Activated CD8-positive, alpha-beta memory T cell treated with anti-CD3 and anti-CD28 coated beads for 4 hours (primary cell): ENCODE results near the gene P4HA2.

Experiments used
- DNase-seq, 2 donors: peaks; one replicate each; pipeline ENCODE4 v3.0.0-alpha.2; 2020; ENCODE audit warnings: low read depth in 2 of 2

The P4HA2 gene

DNA sequence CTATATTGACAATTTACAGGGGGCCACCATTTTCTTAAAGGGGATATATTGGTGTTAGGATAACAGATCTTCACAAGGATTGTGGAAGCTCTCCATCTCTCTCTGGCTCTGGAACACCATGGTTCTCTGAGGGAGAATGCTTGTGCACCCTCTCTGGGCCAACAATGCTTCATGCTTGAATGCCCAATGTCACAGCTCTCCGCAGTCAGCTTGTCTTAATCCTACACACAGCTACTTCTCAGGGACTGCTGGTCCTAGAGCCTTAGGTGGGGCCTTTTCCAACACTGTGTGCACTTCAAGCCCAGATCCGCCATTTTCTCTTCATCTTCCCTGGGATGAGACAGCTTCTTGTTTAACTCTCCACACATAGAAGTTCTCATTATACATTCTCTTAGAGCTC, 22.9 kb upstream of the P4HA2 start:
- DNase-seq: no peak

- no peak for DNase-seq
These were observed 19.2 kb upstream of the P4HA2 start for GRCh38 chr5:132246806-132247205.

DNA sequence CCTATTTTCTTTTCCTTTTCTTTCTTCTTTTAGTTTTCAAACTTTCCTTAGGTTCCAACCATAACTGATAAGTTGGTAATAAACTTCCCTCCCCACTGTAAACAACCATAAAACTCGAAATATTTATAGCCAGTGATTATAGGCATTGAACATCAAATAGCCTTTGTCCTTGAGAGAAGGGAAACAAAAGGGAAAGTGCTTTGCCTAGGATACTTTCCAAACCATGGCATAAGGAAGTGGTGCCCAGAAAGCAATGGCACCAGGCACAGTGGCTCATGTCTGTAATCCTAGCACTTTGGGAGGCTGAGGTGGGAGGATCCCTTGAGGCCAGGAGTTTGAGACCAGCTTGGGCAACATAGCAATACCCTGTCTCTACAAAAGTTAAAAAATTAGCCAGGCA, 17.9 kb upstream of the P4HA2 start:
- DNase-seq: no peak

GRCh38 chr5:132243366-132243977, 15.8 kb upstream of the P4HA2 start:
- DNase-seq: no peak

DNA sequence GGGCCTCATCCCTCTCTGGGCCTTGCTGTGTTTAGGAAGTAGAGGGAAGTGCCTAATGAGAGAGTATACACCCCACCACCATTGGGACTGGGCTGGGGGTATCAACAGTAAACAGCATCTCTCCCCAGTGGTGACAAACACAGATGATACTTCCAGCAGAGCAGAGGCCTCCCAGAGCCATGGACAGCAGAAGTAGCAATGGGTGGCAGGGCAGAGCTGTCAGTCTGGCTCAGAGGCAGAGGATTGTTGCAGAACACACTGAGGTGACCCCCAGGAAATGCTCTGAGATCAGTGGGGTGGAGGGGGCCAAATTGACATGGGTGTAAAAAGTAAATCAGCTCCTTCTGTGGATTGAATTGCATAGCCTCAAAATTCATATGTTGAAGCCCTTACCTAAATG, 12.1 kb upstream of the P4HA2 start:
- no peak for DNase-seq

DNA sequence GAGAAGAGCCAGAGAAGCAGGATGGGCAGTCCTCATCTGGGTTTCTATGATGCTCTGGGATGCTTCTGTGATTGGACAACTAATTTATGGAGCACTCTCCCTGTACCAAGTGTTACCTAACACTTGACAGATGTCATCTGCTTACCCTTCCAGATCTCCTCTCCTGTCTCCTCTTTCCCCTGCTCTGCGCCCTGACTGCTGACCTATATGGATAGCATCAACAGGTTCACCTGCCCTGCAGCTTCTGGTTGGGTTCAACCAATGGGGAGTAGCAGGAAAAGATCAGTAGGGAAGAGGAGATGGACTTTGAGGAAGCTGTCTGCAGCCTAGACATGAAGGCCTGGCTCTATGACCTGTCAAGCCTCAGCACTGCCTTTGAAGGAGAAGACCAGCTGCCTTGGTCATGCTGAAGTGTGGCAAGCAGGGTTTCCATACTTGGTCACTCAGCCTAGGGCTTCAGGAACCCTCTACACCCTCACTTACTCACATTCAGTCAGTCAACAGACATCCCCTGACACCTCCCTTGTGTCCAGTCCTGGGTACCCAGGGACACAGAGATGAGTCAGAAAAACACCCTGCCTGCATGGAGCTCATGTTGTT, 11.3 kb upstream of the P4HA2 start:
- DNase-seq: no peak

DNA sequence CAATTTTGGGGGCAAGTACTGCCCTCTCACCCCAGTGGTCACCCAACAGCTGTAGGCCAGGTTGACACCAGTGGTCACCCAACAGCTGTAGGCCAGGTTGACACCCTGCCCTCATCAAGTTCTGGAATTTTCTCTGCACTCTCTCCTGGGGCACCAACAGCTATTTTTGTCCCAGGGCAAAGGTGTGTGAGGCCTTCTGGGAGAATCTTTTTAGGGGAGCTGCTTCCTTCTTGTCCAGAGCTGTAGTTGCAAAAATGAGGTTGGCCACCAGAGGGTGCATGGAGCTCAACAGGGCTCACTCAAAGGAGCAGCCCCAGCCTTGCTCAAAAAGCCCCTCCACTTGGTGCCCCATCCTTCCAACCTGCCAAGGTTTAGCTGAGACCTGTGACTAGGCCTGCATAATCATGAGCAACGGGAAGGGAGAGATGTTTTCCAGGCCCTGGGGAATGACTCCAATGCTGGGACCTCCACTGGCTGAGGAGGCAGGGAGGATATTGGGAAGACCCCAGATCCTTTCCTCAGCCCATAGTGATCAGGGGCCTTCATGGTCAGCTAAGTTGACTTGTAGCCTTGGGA, 10.6 kb upstream of the P4HA2 start:
- DNase-seq: peak; percentile 54 to 63

DNA sequence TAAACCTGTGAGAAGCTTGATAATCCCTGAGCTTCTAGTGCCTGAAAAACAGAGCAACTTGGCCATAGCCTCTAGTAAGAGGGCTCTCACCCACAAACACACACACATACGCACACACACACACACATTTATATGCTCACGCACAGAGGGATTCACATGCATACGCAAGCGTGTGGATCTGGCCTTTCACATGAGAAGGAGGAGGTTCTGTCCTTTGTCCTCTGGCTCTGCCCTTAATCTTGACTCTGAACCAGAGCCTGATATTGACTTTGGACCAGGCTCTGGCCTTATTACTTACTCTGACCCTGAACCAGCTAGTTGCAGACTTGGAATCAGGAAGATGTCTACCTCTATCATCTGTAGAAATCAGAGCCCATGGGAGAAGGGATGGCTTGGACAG, 10.0 kb upstream of the P4HA2 start:
- DNase-seq: no peak

DNA sequence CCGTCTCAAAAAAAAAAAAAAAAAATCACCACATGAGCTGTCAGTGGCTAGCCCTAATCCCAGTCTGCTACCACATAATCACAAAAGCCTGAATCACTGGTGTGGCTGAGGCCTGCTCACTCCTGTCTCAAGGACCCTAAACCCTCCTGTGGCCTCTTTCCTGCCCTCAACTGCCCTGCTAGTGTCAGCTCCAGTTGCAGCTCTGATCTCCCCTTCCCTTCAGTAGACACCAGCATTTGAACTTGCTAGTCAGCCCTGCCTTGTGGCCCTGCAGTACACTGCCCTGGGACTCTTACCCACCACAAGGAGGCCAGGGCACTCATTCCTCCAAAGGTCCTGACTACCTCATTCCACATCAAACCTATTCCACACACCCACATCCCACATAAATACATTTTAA, 9.5 kb upstream of the P4HA2 start:
- no peak for DNase-seq

GRCh38 chr5:132235340-132235739, 7.7 kb upstream of the P4HA2 start:
- DNase-seq: no peak

DNA sequence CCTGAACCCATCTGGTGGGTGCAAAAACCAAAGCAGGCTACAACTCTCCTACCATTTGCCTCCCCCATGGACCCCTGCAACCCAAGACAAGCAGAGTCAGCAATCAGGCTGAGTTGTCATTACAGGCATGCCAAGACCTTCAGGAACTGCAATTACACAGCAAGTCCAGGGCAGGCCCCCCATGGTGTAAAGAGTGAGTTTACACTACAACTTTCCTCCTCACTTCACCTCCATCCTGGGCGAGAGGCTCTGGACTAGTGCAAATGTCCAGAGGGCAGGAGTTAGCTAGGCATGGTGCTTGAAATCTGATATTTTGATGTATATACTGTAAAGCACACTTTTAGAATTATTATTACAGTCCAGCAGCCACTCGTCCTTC, 7.0 kb upstream of the P4HA2 start:
- DNase-seq: no peak

GRCh38 chr5:132233811-132234683, 6.4 kb upstream of the P4HA2 start:
- no peak for DNase-seq

- no peak for DNase-seq
These were observed 5.4 kb upstream of the P4HA2 start for GRCh38 chr5:132233081-132233480.

GRCh38 chr5:132232465-132232864, 4.8 kb upstream of the P4HA2 start:
- DNase-seq: no peak

- DNase-seq: no peak
These were observed 3.2 kb upstream of the P4HA2 start for GRCh38 chr5:132230871-132231270.

DNA sequence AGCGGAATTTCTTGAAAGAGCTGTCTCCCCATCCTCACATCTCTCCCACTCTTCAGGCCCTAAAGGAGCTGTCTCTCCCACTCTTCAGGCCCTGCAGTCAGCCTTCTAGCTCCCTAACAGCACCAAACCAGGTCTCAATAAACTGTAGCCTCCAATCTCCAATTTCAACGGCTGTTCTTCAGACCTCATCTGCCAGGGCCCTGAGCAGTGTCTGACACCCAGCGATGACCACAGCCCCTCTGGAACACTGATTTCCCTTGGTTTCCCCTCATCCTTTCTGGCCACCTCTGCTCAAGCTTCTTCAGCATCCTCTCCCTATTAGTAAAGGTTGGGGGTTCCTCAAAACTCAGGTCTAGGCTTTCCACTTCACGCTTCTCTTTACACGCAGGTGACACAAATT, 1.6 kb upstream of the P4HA2 start:
- DNase-seq: no peak

DNA sequence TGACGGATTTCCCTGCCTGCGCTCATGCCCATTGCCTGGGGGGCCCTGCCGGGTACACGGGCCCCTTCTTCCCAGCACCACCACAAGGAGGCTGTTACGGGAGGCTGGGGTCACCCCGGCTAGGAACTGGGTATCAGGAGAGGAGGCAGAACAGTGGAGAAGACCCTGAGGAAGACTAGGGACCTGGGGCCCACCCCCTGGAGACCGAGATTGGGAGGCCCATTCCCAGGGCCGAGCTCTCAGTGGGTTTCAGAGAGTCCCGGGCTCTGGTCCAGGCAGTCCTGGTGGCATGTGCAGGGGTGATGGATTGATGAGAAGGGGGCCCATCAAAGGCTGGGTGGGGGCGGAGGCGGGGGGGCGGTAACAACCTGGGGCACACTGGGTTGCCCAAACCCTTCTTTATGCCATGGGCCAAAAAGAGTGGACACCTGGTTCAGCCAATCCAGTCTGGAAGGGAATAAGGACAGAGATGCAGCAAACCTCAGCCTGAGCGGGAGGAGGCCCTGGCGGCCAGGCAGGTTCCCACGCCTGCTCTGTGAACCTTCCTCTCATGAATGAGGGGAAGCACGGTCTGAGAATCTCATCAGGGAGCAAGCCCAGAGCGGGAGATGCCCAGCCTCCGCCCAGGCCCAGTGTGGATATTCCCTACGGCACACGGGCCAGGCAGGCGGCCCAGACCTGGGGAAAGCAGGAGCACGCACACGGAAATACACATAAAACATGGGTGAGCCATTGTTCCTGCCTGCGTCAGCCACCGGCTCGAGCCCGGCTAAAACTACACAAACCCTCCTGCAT, 785 bp upstream of the P4HA2 start:
- DNase-seq: no peak

GRCh38 chr5:132227235-132227484, 493 bp downstream of the P4HA2 start:
- DNase-seq: no peak

- DNase-seq: no peak
These were observed 978 bp downstream of the P4HA2 start for GRCh38 chr5:132226516-132227234.

- DNase-seq: peak in 1 of 2 donors; percentile 18
These were observed 2.3 kb downstream of the P4HA2 start for GRCh38 chr5:132225165-132226032.

- DNase-seq: no peak
These were observed 2.9 kb downstream of the P4HA2 start for GRCh38 chr5:132224716-132225115.
